Astrocyte of the cerebellum (primary cell): ENCODE data around the gene ASTN2.

Experiments
- DNase-seq: peaks from one replicate; pipeline ENCODE4 v3.0.0-alpha.2; 2011; ENCODE audit warnings: low read depth
- H3K4me3 ChIP-seq: 2 replicates; pipeline ENCODE4 v1.5.1; 2011; ENCODE audit warnings: mild to moderate bottlenecking, low read depth, low read length, moderate library complexity
- in situ Hi-C: cut with HindIII; loops from 2 replicates; pipeline ENCODE4 v1.10.0; 2017; ENCODE audit warnings: low sequenced_read_pairs
- TF ChIP-seq, protein P1 (sequence below): IDR thresholded peaks from 2 replicates; pipeline ENCODE4 v1.5.1; 2012; ENCODE audit warnings: low read length, low read depth, moderate library complexity, mild to moderate bottlenecking; ENCODE audit errors: missing control alignments

Gene ASTN2

GRCh38 chr9:116668970-116669695, 745.7 kb downstream of the ASTN2 start:
- in situ Hi-C loops, result loop anchor here (25.0 kb wide), 1 partner anchor 1082 kb away; no protein-coding TSS in a partner anchor
- TF ChIP-seq, protein P1, sequence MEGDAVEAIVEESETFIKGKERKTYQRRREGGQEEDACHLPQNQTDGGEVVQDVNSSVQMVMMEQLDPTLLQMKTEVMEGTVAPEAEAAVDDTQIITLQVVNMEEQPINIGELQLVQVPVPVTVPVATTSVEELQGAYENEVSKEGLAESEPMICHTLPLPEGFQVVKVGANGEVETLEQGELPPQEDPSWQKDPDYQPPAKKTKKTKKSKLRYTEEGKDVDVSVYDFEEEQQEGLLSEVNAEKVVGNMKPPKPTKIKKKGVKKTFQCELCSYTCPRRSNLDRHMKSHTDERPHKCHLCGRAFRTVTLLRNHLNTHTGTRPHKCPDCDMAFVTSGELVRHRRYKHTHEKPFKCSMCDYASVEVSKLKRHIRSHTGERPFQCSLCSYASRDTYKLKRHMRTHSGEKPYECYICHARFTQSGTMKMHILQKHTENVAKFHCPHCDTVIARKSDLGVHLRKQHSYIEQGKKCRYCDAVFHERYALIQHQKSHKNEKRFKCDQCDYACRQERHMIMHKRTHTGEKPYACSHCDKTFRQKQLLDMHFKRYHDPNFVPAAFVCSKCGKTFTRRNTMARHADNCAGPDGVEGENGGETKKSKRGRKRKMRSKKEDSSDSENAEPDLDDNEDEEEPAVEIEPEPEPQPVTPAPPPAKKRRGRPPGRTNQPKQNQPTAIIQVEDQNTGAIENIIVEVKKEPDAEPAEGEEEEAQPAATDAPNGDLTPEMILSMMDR, result no peak
- H3K4me3 ChIP-seq, result no peak overlapping the region
- no peak for DNase-seq

- no peak overlapping the region for H3K4me3 ChIP-seq
- TF ChIP-seq, protein P1, result no peak
- no peak for DNase-seq
- in situ Hi-C loops, result loop anchor here (25.0 kb wide), 1 partner anchor 1076 kb away; no protein-coding TSS in a partner anchor
Measured at GRCh38 chr9:116663581-116663980, 751.3 kb downstream of the ASTN2 start.

GRCh38 chr9:116662646-116663310, 752.1 kb downstream of the ASTN2 start:
- DNase-seq, result no peak
- TF ChIP-seq, protein P1, result no peak

DNA sequence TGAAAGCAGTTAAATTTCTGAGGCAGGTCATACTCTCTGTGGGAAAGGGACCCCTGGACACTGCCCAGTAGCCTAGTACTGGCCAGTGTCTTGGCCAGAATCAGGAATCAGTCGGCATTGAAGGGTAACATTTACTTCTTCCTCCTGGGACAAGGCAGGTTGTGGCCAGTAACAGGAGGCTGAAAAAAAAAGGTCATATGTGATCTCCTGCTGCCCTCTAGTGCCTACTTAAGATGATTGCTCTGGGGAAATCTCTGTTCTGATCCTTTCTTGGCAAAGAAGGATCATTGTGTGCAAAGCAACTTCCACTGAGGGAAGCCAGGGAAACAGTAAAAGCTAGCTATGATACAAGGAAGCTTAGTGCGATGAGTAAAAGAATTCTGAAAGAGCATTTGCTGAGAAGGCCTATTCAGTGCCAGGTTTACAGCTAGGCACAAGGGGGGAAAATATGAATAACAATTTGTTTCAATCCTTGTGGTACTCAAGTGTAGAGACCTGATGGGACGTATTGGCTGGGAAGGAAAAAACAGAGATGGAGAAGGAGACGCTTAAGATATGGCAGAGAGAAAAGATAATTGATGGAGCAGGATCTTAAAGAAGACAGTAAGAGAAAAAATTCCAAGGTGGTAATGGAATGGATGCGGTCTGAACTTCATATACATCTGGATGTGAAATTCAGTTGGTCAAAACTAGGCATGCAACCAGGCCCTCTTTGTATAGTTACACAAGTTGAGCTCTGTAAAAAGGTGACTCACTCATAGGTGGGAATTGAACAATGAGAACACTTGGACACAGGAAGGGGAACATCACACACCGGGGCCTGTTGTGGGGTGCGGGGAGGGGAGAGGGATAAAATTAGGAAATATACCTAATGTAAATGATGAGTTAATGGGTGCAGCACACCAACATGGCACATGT, 753.6 kb downstream of the ASTN2 start:
- H3K4me3 ChIP-seq, result no peak overlapping the region
- DNase-seq, result peak; percentile 74
- TF ChIP-seq, protein P1, result peak; percentile 74
- in situ Hi-C loops, result loop anchor here (25.0 kb wide), 1 partner anchor 1074 kb away; no protein-coding TSS in a partner anchor

More at GRCh38 chr9:116662646-116663310, 752.1 kb downstream of the ASTN2 start:
- in situ Hi-C loops, result loop anchor here (25.0 kb wide), 1 partner anchor 1075 kb away; no protein-coding TSS in a partner anchor
- no peak overlapping the region for H3K4me3 ChIP-seq

GRCh38 chr9:116658265-116658664, 756.6 kb downstream of the ASTN2 start:
- TF ChIP-seq, protein P1, result no peak
- no peak for DNase-seq
- in situ Hi-C loops, result loop anchor here (25.0 kb wide), 1 partner anchor 1071 kb away; no protein-coding TSS in a partner anchor
- no peak overlapping the region for H3K4me3 ChIP-seq

GRCh38 chr9:116656977-116657376, 757.9 kb downstream of the ASTN2 start:
- TF ChIP-seq, protein P1, result no peak
- no peak overlapping the region for H3K4me3 ChIP-seq
- DNase-seq, result no peak
- in situ Hi-C loops, result loop anchor here (25.0 kb wide), 1 partner anchor 1070 kb away; no protein-coding TSS in a partner anchor
